Endodermal cell (in vitro differentiated cells): Measurements from ENCODE around the gene VAV2. TPM values are rescaled to one million over a fixed set of nuclear protein-coding genes. Genes with fewer than 3 reads are reported as not detected.
"Not testable (repeated sequence)": the region's sequence is repeated elsewhere in the genome, so short reads cannot be mapped to it uniquely, and the experiment has no call there.

ENCODE experiments used
- DNase-seq: peaks from one replicate; pipeline ENCODE4 v3.0.0-alpha.2; 2017
- H3K27ac ChIP-seq: 2 replicates; pipeline ENCODE4 v1.5.1; 2013; ENCODE audit warnings: mild to moderate bottlenecking, low read depth, low read length, moderate library complexity
- H3K27me3 ChIP-seq: 2 replicates; pipeline ENCODE4 v1.6.1; 2013; ENCODE audit warnings: mild to moderate bottlenecking, low read length, moderate library complexity; ENCODE audit not compliant: insufficient read depth, control insufficient read depth, poor library complexity, severe bottlenecking
- H3K36me3 ChIP-seq: 2 replicates; pipeline ENCODE4 v1.7.0; 2013; ENCODE audit warnings: mild to moderate bottlenecking, low read length, moderate library complexity; ENCODE audit not compliant: control insufficient read depth, insufficient read depth
- H3K4me1 ChIP-seq: one replicate; pipeline ENCODE4 v1.7.0; 2013; ENCODE audit warnings: low read length; ENCODE audit not compliant: control insufficient read depth, insufficient read depth
- H3K4me3 ChIP-seq: 2 replicates; pipeline ENCODE4 v1.5.1; 2013; ENCODE audit warnings: mild to moderate bottlenecking, low read length, moderate library complexity
- H3K9ac ChIP-seq: 2 replicates; pipeline ENCODE4 v1.6.1; 2013; ENCODE audit warnings: mild to moderate bottlenecking, low read length, moderate library complexity; ENCODE audit not compliant: poor library complexity, severe bottlenecking; ENCODE audit errors: extremely low read depth
- H3K9me3 ChIP-seq: 2 replicates; pipeline ENCODE4 v1.6.1; 2013; ENCODE audit warnings: mild to moderate bottlenecking, low read length, moderate library complexity; ENCODE audit not compliant: control insufficient read depth
- H3K27ac Mint-ChIP-seq: 2 replicates; pipeline ENCODE4 v1.8.0; 2020; ENCODE audit warnings: mixed read lengths
- H3K27me3 Mint-ChIP-seq: 2 replicates; pipeline ENCODE4 v1.8.0; 2021; ENCODE audit warnings: mild to moderate bottlenecking, mixed read lengths; ENCODE audit not compliant: insufficient read depth
- H3K36me3 Mint-ChIP-seq: 2 replicates; pipeline ENCODE4 v1.8.0; 2020; ENCODE audit warnings: low read depth, mixed read lengths
- H3K4me1 Mint-ChIP-seq: 2 replicates; pipeline ENCODE4 v1.8.0; 2020; ENCODE audit warnings: mixed read lengths
- H3K4me3 Mint-ChIP-seq: 2 replicates; pipeline ENCODE4 v1.8.0; 2020; ENCODE audit warnings: mild to moderate bottlenecking, moderate library complexity, mixed read lengths
- H3K9me3 Mint-ChIP-seq: 2 replicates; pipeline ENCODE4 v1.8.0; 2020; ENCODE audit warnings: mild to moderate bottlenecking, mixed read lengths
- CTCF ChIP-seq: fragments of 200-600 bp; sonication (generic); conservative IDR thresholded peaks from 2 replicates; pipeline ENCODE4 v1.5.0; 2021; ENCODE audit warnings: antibody characterized with exemption, mild to moderate bottlenecking
- WGBS, 2 experiments: methylation state at CpG; one replicate each; pipeline versions ENCODE4 v1.1.5 to v1.1.7; 2013; ENCODE audit warnings: missing lambda C conversion rate in 2 of 2, mixed read lengths in 1 of 2; ENCODE audit not compliant: insufficient coverage in 1 of 2, insufficient read length in 1 of 2; 5-methylcytosine and 5-hydroxymethylcytosine counted together
- total RNA-seq, 2 donors: library from RNA; stranded (reverse); fragmentation: NEBNext Ultra II Directional in 1 of 2; extraction: Animal tissue kit (Norgen Biotek cat#: 25700) in 1 of 2; gene quantifications; 2 replicates in 1 of 2; 3 replicates in 1 of 2; pipeline ENCODE4 v1.2.1, GENCODE V29; 2021

VAV2 gene
- total RNA-seq, 2 donors from 2014 or later, result 29.8 to 35.9 TPM

GRCh38 chr9:133904346-133905090, 87.6 kb downstream of the VAV2 start:
- H3K27me3 ChIP-seq, result no peaks in the 10 kb centered on the region
- H3K4me1 ChIP-seq, result no peaks in the 10 kb centered on the region
- Mint-ChIP-seq H3K27me3 (no peaks in the 10 kb centered on the region), H3K27ac (peak overlapping the region; percentile 62), H3K4me3 (no peak overlapping the region), H3K9me3 (no peaks in the 10 kb centered on the region), H3K36me3 (no peaks in the 10 kb centered on the region), H3K4me1 (no peaks in the 10 kb centered on the region)
- no peaks in the 10 kb centered on the region for H3K9me3 ChIP-seq
- no peak for DNase-seq
- no peak overlapping the region for H3K4me3 ChIP-seq
- 92 to 93% methylated on average over 19 to 29 of the region's 29 CpGs for WGBS, 2 experiments
- H3K36me3 ChIP-seq, result no peaks in the 10 kb centered on the region
- no peak for TF ChIP-seq CTCF
- H3K9ac ChIP-seq, result no peak overlapping the region
- peak overlapping the region; percentile 53 for H3K27ac ChIP-seq

GRCh38 chr9:133901184-133901835, 90.8 kb downstream of the VAV2 start:
- DNase-seq, result no peak
- Histone ChIP-seq H3K9ac (no peak overlapping the region), H3K4me3 (no peak overlapping the region), H3K27ac (no peak overlapping the region), H3K27me3 (no peaks in the 10 kb centered on the region), H3K9me3 (no peaks in the 10 kb centered on the region), H3K4me1 (no peaks in the 10 kb centered on the region), H3K36me3 (no peaks in the 10 kb centered on the region)
- Mint-ChIP-seq H3K4me1 (no peaks in the 10 kb centered on the region), H3K27me3 (no peaks in the 10 kb centered on the region), H3K27ac (peak overlapping the region; percentile 40), H3K36me3 (no peaks in the 10 kb centered on the region), H3K4me3 (no peak overlapping the region), H3K9me3 (no peaks in the 10 kb centered on the region)
- TF ChIP-seq CTCF, result no peak
- WGBS, 2 experiments, result 87 to 90% methylated on average over 12 to 18 of the region's 18 CpGs

GRCh38 chr9:133897675-133898074, 94.4 kb downstream of the VAV2 start:
- Histone ChIP-seq H3K36me3 (no peaks in the 10 kb centered on the region), H3K9ac (no peak overlapping the region), H3K9me3 (no peaks in the 10 kb centered on the region), H3K27me3 (no peaks in the 10 kb centered on the region), H3K27ac (peak overlapping the region; percentile 24), H3K4me3 (no peak overlapping the region), H3K4me1 (no peaks in the 10 kb centered on the region)
- Mint-ChIP-seq H3K27ac (peak overlapping the region; percentile 35), H3K4me1 (peaks cover 11% of the 10 kb centered on the region), H3K36me3 (peaks cover 2% of the 10 kb centered on the region), H3K4me3 (no peak overlapping the region), H3K27me3 (no peaks in the 10 kb centered on the region), H3K9me3 (no peaks in the 10 kb centered on the region)
- no peak for TF ChIP-seq CTCF
- 88 to 93% methylated on average over 2 to 7 of the region's 7 CpGs for WGBS, 2 experiments
- no peak for DNase-seq

GRCh38 chr9:133896007-133896406, 96.1 kb downstream of the VAV2 start:
- H3K27me3 Mint-ChIP-seq, H3K36me3 Mint-ChIP-seq, H3K27ac Mint-ChIP-seq, H3K9me3 Mint-ChIP-seq, H3K36me3 ChIP-seq, H3K9me3 ChIP-seq, H3K9ac ChIP-seq, DNase-seq, H3K4me3 ChIP-seq, H3K4me3 Mint-ChIP-seq, H3K27me3 ChIP-seq, H3K4me1 ChIP-seq, H3K27ac ChIP-seq: not testable (repeated sequence)
- H3K4me1 Mint-ChIP-seq, result peaks cover 17% of the 10 kb centered on the region
- WGBS, 2 experiments, result 93 to 95% methylated on average over 8 to 12 of the region's 13 CpGs
